HG03103 (cell line): ENCODE results near the gene HINT3.
"Not testable (repeated sequence)": the region's sequence is repeated elsewhere in the genome, so short reads cannot be mapped to it uniquely, and the experiment has no call there.

Experiments
- ATAC-seq: cut with Tn5 transposase; IDR thresholded peaks from one replicate; pipeline ENCODE4 v1.9.1; 2021; ENCODE audit warnings: low read depth; ENCODE audit not compliant: unreplicated experiment

Gene HINT3

GRCh38 chr6:125957845-125958244 is 1.3 kb downstream of the HINT3 start:
- no peak for ATAC-seq

GRCh38 chr6:125959041-125959440 is 2.5 kb downstream of the HINT3 start:
- no peak for ATAC-seq

GRCh38 chr6:125961117-125961516 is 4.5 kb downstream of the HINT3 start:
- ATAC-seq, result no peak

- ATAC-seq, result no peak
These were observed 6.4 kb downstream of the HINT3 start for GRCh38 chr6:125962900-125963497.

- ATAC-seq, result no peak
These were observed 7.2 kb downstream of the HINT3 start for GRCh38 chr6:125963817-125964216.

GRCh38 chr6:125966569-125966968 is 10.0 kb downstream of the HINT3 start:
- no peak for ATAC-seq

GRCh38 chr6:125968493-125968892 is 11.9 kb downstream of the HINT3 start:
- no peak for ATAC-seq

- no peak for ATAC-seq
These were observed 14.2 kb downstream of the HINT3 start for GRCh38 chr6:125970760-125971159.

- ATAC-seq, result not testable (repeated sequence)
These were observed 15.9 kb downstream of the HINT3 start for GRCh38 chr6:125972478-125972877.

- peak; percentile 80 for ATAC-seq
These were observed 17.8 kb downstream of the HINT3 start for GRCh38 chr6:125974214-125974866.

- no peak for ATAC-seq
These were observed 22.5 kb downstream of the HINT3 start for GRCh38 chr6:125979101-125979500.

- no peak for ATAC-seq
These were observed 25.1 kb downstream of the HINT3 start for GRCh38 chr6:125981571-125982185.

- ATAC-seq, result no peak
These were observed 26.8 kb downstream of the HINT3 start for GRCh38 chr6:125983246-125983945.

- no peak for ATAC-seq
These were observed 27.7 kb downstream of the HINT3 start for GRCh38 chr6:125984311-125984710.

- ATAC-seq, result no peak
These were observed 29.0 kb downstream of the HINT3 start for GRCh38 chr6:125985522-125985921.

- no peak for ATAC-seq
These were observed 29.4 kb downstream of the HINT3 start for GRCh38 chr6:125985979-125986300.

GRCh38 chr6:125986301-125987025 is 29.9 kb downstream of the HINT3 start, which contains the start of gene TRMT11:
Gene TRMT11, plus strand, starts transcription at chr6:125986540. Its CDS starts 11 bp downstream, at chr6:125986551.
- ATAC-seq, result peak; percentile 95

- peak; percentile 30 for ATAC-seq
These were observed 30.6 kb downstream of the HINT3 start for GRCh38 chr6:125987026-125987617.

GRCh38 chr6:125988280-125988679 is 31.7 kb downstream of the HINT3 start:
- ATAC-seq, result no peak

GRCh38 chr6:125989631-125990030 is 33.1 kb downstream of the HINT3 start:
- ATAC-seq, result no peak
